ENCODE measurements around the gene TBC1D14. TPM values are rescaled to one million over a fixed set of nuclear protein-coding genes. Genes with fewer than 3 reads are reported as not detected.

TBC1D14 gene
- total and polyA plus RNA-seq, 9 of the 15 experiments (the other 6 are each of a cell fraction or from before 2014, with no cell fraction given) = 2.1 to 59.6 (median 44.8) TPM

- TF ChIP-seq PATZ1 (CRISPR knock-in tag; IDR thresholded peaks at IDR 0.05; ENCODE audit: borderline replicate concordance) (no peak), CBX3 (IDR thresholded peaks at IDR 0.05; ENCODE audit: borderline replicate concordance in 1 of 2, low read length in 2 of 2) (peak in 1 of 2 experiments; percentile 18; a peak in 1 of 3 replicates), ZBTB33 (CRISPR knock-in tag; IDR thresholded peaks at IDR 0.05) (peak; percentile 32; the same call in 1 of the 2 replicates), SPI1 (IDR thresholded peaks at IDR 0.05; ENCODE audit: borderline replicate concordance, low read depth, low read length) (peak; percentile 74), REST (IDR thresholded peaks at IDR 0.05; ENCODE audit: borderline replicate concordance) (no peak; the same call in 1 of the 2 replicates), REST (CRISPR knock-in tag; IDR thresholded peaks at IDR 0.05; ENCODE audit: low read depth) (0 out of 2 replicates have a peak, but pooled peaks have one; percentile 42), TAL1 (IDR thresholded peaks at IDR 0.05) (peak; percentile 10; the same call in 1 of the 2 replicates), TFAM (CRISPR knock-in tag; conservative IDR thresholded peaks at IDR 0.05) (no peak), CBFA2T2 (conservative IDR thresholded peaks at IDR 0.05) (peak; percentile 33; the same call in 1 of the 2 replicates), KDM4B (IDR thresholded peaks at IDR 0.05; ENCODE audit: borderline replicate concordance in 2 of 2, low read depth in 1 of 2) (peak in 1 of 2 experiments; percentile 24; a peak in 1 of 4 replicates), STAT5A (IDR thresholded peaks at IDR 0.05; ENCODE audit: borderline replicate concordance, low read length) (0 out of 2 replicates have a peak, but pooled peaks have one; percentile 12), RUNX1 (IDR thresholded peaks at IDR 0.05; ENCODE audit: low read depth) (0 out of 2 replicates have a peak, but pooled peaks have one; percentile 57), NRF1 (conservative IDR thresholded peaks at IDR 0.05 in 1 of 2, IDR thresholded peaks at IDR 0.05 in 1 of 2) (no peak), ZNF143 (CRISPR knock-in tag; IDR thresholded peaks at IDR 0.05) (no peak), ZNF586 (CRISPR knock-in tag; conservative IDR thresholded peaks at IDR 0.05) (no peak)
These were observed 8.0 kb downstream of the TBC1D14 start (continued) for GRCh38 chr4:6917461-6918271.

Measured in K562 (cell line).